Tibial nerve (tissue), 3 donors: Measurements from ENCODE around the gene PITX1.

Experiments
- CTCF ChIP-seq, 5 experiments: fragments of 200-600 bp in 3 of 5; fragments of 450-650 bp in 2 of 5; sonication (generic) in 3 of 5; IDR thresholded peaks; one replicate each; pipeline ENCODE4 v1.5.1; 2016 to 2019; ENCODE audit warnings: antibody characterized with exemption in 5 of 5, mild to moderate bottlenecking in 3 of 5, moderate library complexity in 2 of 5
- POLR2A ChIP-seq, 2 donors: fragments of 450-650 bp; IDR thresholded peaks; one replicate each; pipeline ENCODE4 v1.6.1; 2017; ENCODE audit warnings: antibody characterized with exemption in 2 of 2, mild to moderate bottlenecking in 2 of 2, moderate library complexity in 2 of 2

GRCh38 chr5:135033901-135034235, at the start of gene PITX1:
- TF ChIP-seq CTCF (IDR thresholded peaks at IDR 0.05) (no peak), POLR2A (IDR thresholded peaks at IDR 0.05) (no peak)
